K562 (cell line): ENCODE measurements around the gene CCL19. TPM values are rescaled to one million over a fixed set of nuclear protein-coding genes. Genes with fewer than 3 reads are reported as not detected.

Experiments
- CLOCK ChIP-seq: fragments of 250-450 bp; sonication (Bioruptor Pico); IDR thresholded peaks from 2 replicates; pipeline ENCODE4 v1.4.0; 2020; ENCODE audit warnings: mild to moderate bottlenecking, moderate library complexity, borderline replicate concordance
- ELK3 ChIP-seq: fragments of 450-650 bp; formaldehyde crosslinking; IDR thresholded peaks from 2 replicates; pipeline ENCODE4 v1.4.0; 2020; ENCODE audit warnings: mild to moderate bottlenecking
- ETV1 ChIP-seq: fragments of 450-650 bp; conservative IDR thresholded peaks from 2 replicates; pipeline ENCODE4 v1.6.1; 2016; ENCODE audit warnings: missing genetic modification characterization, control low read depth, low read depth, missing compliant biosample characterization
- HNRNPLL ChIP-seq: fragments of 200-400 bp; formaldehyde crosslinking; IDR thresholded peaks from 2 replicates; pipeline ENCODE4 v1.6.1; 2017; ENCODE audit warnings: low read length, low read depth, mild to moderate bottlenecking; ENCODE audit not compliant: poor library complexity, severe bottlenecking
- PCBP2 ChIP-seq: fragments of 200-400 bp; formaldehyde crosslinking; IDR thresholded peaks from 2 replicates; pipeline ENCODE4 v1.6.1; 2018; ENCODE audit warnings: low read length, low read depth, mild to moderate bottlenecking, moderate library complexity; ENCODE audit not compliant: poor library complexity, severe bottlenecking
- POLR2AphosphoS5 ChIP-seq: IDR thresholded peaks from 2 replicates; pipeline ENCODE4 v1.6.1; 2011; ENCODE audit warnings: mild to moderate bottlenecking, low read depth, low read length, moderate library complexity; ENCODE audit not compliant: control insufficient read depth, insufficient read depth
- RBFOX2 ChIP-seq: fragments of 200-400 bp; formaldehyde crosslinking; IDR thresholded peaks from 2 replicates; pipeline ENCODE4 v1.6.1; 2017; ENCODE audit warnings: low read depth, mild to moderate bottlenecking, low read length, moderate library complexity
- RBM14 ChIP-seq: fragments of 200-400 bp; formaldehyde crosslinking; IDR thresholded peaks from 2 replicates; pipeline ENCODE4 v1.6.1; 2018; ENCODE audit warnings: low read depth, mild to moderate bottlenecking, low read length, moderate library complexity, borderline replicate concordance; ENCODE audit not compliant: insufficient read depth
- RBM39 ChIP-seq: fragments of 200-400 bp; formaldehyde crosslinking; optimal IDR thresholded peaks from 2 replicates; pipeline ENCODE3; 2018; ENCODE audit warnings: low read depth, low read length
- SIX5 ChIP-seq, 2 experiments: IDR thresholded peaks; 2 replicates each; pipeline ENCODE4 v1.6.1; 2011; ENCODE audit warnings: low read length in 2 of 2, borderline replicate concordance in 1 of 2, low read depth in 1 of 2, mild to moderate bottlenecking in 1 of 2, moderate library complexity in 1 of 2; ENCODE audit not compliant: insufficient read depth in 1 of 2
- TAF1 ChIP-seq: IDR thresholded peaks from 2 replicates; pipeline ENCODE4 v1.6.1; 2011; ENCODE audit warnings: mild to moderate bottlenecking, low read length, moderate library complexity; ENCODE audit not compliant: insufficient read depth, control insufficient read depth, severe bottlenecking; ENCODE audit errors: extremely low read depth
- U2AF1 ChIP-seq: fragments of 200-400 bp; formaldehyde crosslinking; optimal IDR thresholded peaks from 2 replicates; pipeline ENCODE3; 2017; ENCODE audit warnings: mild to moderate bottlenecking, low read depth, low read length, moderate library complexity
- U2AF2 ChIP-seq: fragments of 200-400 bp; formaldehyde crosslinking; optimal IDR thresholded peaks from 2 replicates; pipeline ENCODE3; 2017; ENCODE audit warnings: low read depth, mild to moderate bottlenecking, low read length
- ZNF121 ChIP-seq: sonication (generic); formaldehyde crosslinking; conservative IDR thresholded peaks from 2 replicates; pipeline ENCODE4 v1.8.0; 2022; ENCODE audit warnings: missing genetic modification reagents
- ZNF707 ChIP-seq: fragments of 250-450 bp; sonication (Bioruptor Pico); conservative IDR thresholded peaks from 2 replicates; pipeline ENCODE4 v1.8.0; 2022; ENCODE audit warnings: inconsistent platforms, mild to moderate bottlenecking, moderate library complexity
- polyA plus RNA-seq, 8 experiments: library from polyadenylated mRNA; depleted of rRNA in 4 of 8; stranded (reverse) in 5 of 8; unstranded in 3 of 8; fragments of >200 nt; fragmentation: Nextera tagmentation in 2 of 8; fragmentation: Illumina TruSeq in 1 of 8; extraction: Ambion mirVana in 2 of 8; extraction: Trizol in 1 of 8; gene quantifications; 2 replicates each; pipeline versions ENCODE4 v1.2.1 to v1.2.3, GENCODE V29; 2011 to 2014; ENCODE audit warnings: inconsistent platforms in 1 of 8, missing spikeins in 1 of 8
- total RNA-seq, 7 experiments: library from RNA; depleted of rRNA in 6 of 7; stranded (reverse); fragments of >200 nt in 6 of 7; fragmentation: Illumina TruSeq in 2 of 7; extraction: Trizol in 2 of 7; gene quantifications; 2 replicates each; pipeline versions ENCODE4 v1.2.1 to v1.2.3, GENCODE V29; 2011 to 2021; ENCODE audit warnings: low replicate concordance in 1 of 7
- TF ChIP-seq, protein P1 (sequence below): fragments of 250-450 bp; sonication (Bioruptor Pico); IDR thresholded peaks from 2 replicates; pipeline ENCODE4 v1.5.0; 2021; ENCODE audit warnings: mild to moderate bottlenecking, borderline replicate concordance
- TF ChIP-seq, protein P2 (sequence below), 2 experiments: fragments of 250-450 bp in 1 of 2; fragments of 450-650 bp in 1 of 2; sonication (Bioruptor Pico) in 1 of 2; IDR thresholded peaks; 2 replicates each; pipeline versions ENCODE4 v1.6.1 to v1.8.0; 2016 to 2021; ENCODE audit warnings: mild to moderate bottlenecking in 2 of 2, moderate library complexity in 2 of 2, missing compliant biosample characterization in 1 of 2, missing genetic modification characterization in 1 of 2

Gene CCL19
- total and polyA plus RNA-seq, 9 of the 15 experiments (the other 6 are each of a cell fraction or from before 2014, with no cell fraction given): not detected

- TF ChIP-seq, protein P1, sequence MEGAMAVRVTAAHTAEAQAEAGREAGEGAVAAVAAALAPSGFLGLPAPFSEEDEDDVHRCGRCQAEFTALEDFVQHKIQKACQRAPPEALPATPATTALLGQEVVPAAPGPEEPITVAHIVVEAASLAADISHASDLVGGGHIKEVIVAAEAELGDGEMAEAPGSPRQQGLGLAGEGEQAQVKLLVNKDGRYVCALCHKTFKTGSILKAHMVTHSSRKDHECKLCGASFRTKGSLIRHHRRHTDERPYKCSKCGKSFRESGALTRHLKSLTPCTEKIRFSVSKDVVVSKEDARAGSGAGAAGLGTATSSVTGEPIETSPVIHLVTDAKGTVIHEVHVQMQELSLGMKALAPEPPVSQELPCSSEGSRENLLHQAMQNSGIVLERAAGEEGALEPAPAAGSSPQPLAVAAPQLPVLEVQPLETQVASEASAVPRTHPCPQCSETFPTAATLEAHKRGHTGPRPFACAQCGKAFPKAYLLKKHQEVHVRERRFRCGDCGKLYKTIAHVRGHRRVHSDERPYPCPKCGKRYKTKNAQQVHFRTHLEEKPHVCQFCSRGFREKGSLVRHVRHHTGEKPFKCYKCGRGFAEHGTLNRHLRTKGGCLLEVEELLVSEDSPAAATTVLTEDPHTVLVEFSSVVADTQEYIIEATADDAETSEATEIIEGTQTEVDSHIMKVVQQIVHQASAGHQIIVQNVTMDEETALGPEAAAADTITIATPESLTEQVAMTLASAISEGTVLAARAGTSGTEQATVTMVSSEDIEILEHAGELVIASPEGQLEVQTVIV (CRISPR knock-in tag): no peak
- no peak for TF ChIP-seq ELK3 (CRISPR knock-in tag)
- peak; percentile 85 for TF ChIP-seq TAF1
- TF ChIP-seq SIX5 (IDR thresholded peaks at IDR 0.05; ENCODE audit: borderline replicate concordance in 1 of 2, insufficient read depth in 1 of 2, low read depth in 1 of 2, low read length in 2 of 2): no peak
- TF ChIP-seq ZNF707 (CRISPR knock-in tag): no peak
- TF ChIP-seq U2AF2: no peak
- TF ChIP-seq HNRNPLL: peak; percentile 58
- TF ChIP-seq PCBP2: no peak
- TF ChIP-seq CLOCK (CRISPR knock-in tag): no peak
- peak; percentile 57; the same call in 1 of the 2 replicates for TF ChIP-seq ETV1 (tag)
- TF ChIP-seq, protein P2, sequence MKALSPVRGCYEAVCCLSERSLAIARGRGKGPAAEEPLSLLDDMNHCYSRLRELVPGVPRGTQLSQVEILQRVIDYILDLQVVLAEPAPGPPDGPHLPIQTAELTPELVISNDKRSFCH (CRISPR knock-in tag; IDR thresholded peaks at IDR 0.05): no peak
- TF ChIP-seq, protein P2 (tag; IDR thresholded peaks at IDR 0.05): no peak
- TF ChIP-seq POLR2AphosphoS5: peak; percentile 87; the same call in 1 of the 2 replicates
- TF ChIP-seq ZNF121 (CRISPR knock-in tag): no peak
- no peak for TF ChIP-seq U2AF1
- peak; percentile 82 for TF ChIP-seq RBFOX2
- no peak for TF ChIP-seq RBM39
- TF ChIP-seq RBM14: no peak
Measured at GRCh38 chr9:34665381-34666250, 25.5 kb downstream of the CCL19 start (continued).
